Endodermal cell (in vitro differentiated cells): ENCODE data around the gene PPP1CA. TPM values are rescaled to one million over a fixed set of nuclear protein-coding genes. Genes with fewer than 3 reads are reported as not detected.

Experiments
- DNase-seq: peaks from one replicate; pipeline ENCODE4 v3.0.0-alpha.2; 2017
- H3K27ac ChIP-seq: 2 replicates; pipeline ENCODE4 v1.5.1; 2013; ENCODE audit warnings: mild to moderate bottlenecking, low read depth, low read length, moderate library complexity
- H3K27me3 ChIP-seq: 2 replicates; pipeline ENCODE4 v1.6.1; 2013; ENCODE audit warnings: mild to moderate bottlenecking, low read length, moderate library complexity; ENCODE audit not compliant: insufficient read depth, control insufficient read depth, poor library complexity, severe bottlenecking
- H3K36me3 ChIP-seq: 2 replicates; pipeline ENCODE4 v1.7.0; 2013; ENCODE audit warnings: mild to moderate bottlenecking, low read length, moderate library complexity; ENCODE audit not compliant: control insufficient read depth, insufficient read depth
- H3K4me1 ChIP-seq: one replicate; pipeline ENCODE4 v1.7.0; 2013; ENCODE audit warnings: low read length; ENCODE audit not compliant: control insufficient read depth, insufficient read depth
- H3K4me3 ChIP-seq: 2 replicates; pipeline ENCODE4 v1.5.1; 2013; ENCODE audit warnings: mild to moderate bottlenecking, low read length, moderate library complexity
- H3K9ac ChIP-seq: 2 replicates; pipeline ENCODE4 v1.6.1; 2013; ENCODE audit warnings: mild to moderate bottlenecking, low read length, moderate library complexity; ENCODE audit not compliant: poor library complexity, severe bottlenecking; ENCODE audit errors: extremely low read depth
- H3K9me3 ChIP-seq: 2 replicates; pipeline ENCODE4 v1.6.1; 2013; ENCODE audit warnings: mild to moderate bottlenecking, low read length, moderate library complexity; ENCODE audit not compliant: control insufficient read depth
- H3K27ac Mint-ChIP-seq: 2 replicates; pipeline ENCODE4 v1.8.0; 2020; ENCODE audit warnings: mixed read lengths
- H3K27me3 Mint-ChIP-seq: 2 replicates; pipeline ENCODE4 v1.8.0; 2021; ENCODE audit warnings: mild to moderate bottlenecking, mixed read lengths; ENCODE audit not compliant: insufficient read depth
- H3K36me3 Mint-ChIP-seq: 2 replicates; pipeline ENCODE4 v1.8.0; 2020; ENCODE audit warnings: low read depth, mixed read lengths
- H3K4me1 Mint-ChIP-seq: 2 replicates; pipeline ENCODE4 v1.8.0; 2020; ENCODE audit warnings: mixed read lengths
- H3K4me3 Mint-ChIP-seq: 2 replicates; pipeline ENCODE4 v1.8.0; 2020; ENCODE audit warnings: mild to moderate bottlenecking, moderate library complexity, mixed read lengths
- H3K9me3 Mint-ChIP-seq: 2 replicates; pipeline ENCODE4 v1.8.0; 2020; ENCODE audit warnings: mild to moderate bottlenecking, mixed read lengths
- CTCF ChIP-seq: fragments of 200-600 bp; sonication (generic); conservative IDR thresholded peaks from 2 replicates; pipeline ENCODE4 v1.5.0; 2021; ENCODE audit warnings: antibody characterized with exemption, mild to moderate bottlenecking
- WGBS, 2 experiments: methylation state at CpG; one replicate each; pipeline versions ENCODE4 v1.1.5 to v1.1.7; 2013; ENCODE audit warnings: missing lambda C conversion rate in 2 of 2, mixed read lengths in 1 of 2; ENCODE audit not compliant: insufficient coverage in 1 of 2, insufficient read length in 1 of 2; 5-methylcytosine and 5-hydroxymethylcytosine counted together
- total RNA-seq, 2 donors: library from RNA; stranded (reverse); fragmentation: NEBNext Ultra II Directional in 1 of 2; extraction: Animal tissue kit (Norgen Biotek cat#: 25700) in 1 of 2; gene quantifications; 2 replicates in 1 of 2; 3 replicates in 1 of 2; pipeline ENCODE4 v1.2.1, GENCODE V29; 2021

PPP1CA gene
- total RNA-seq, 2 donors from 2014 or later: 182 to 212 TPM

- peaks cover 11% of the 10 kb centered on the region for H3K4me1 Mint-ChIP-seq
- H3K27ac ChIP-seq: no peak overlapping the region
- H3K27me3 Mint-ChIP-seq: peaks cover 25% of the 10 kb centered on the region
- no peak overlapping the region for H3K27ac Mint-ChIP-seq
- H3K36me3 ChIP-seq: no peaks in the 10 kb centered on the region
- peaks cover 14% of the 10 kb centered on the region for H3K4me1 ChIP-seq
- H3K9me3 ChIP-seq: no peaks in the 10 kb centered on the region
- H3K9me3 Mint-ChIP-seq: no peaks in the 10 kb centered on the region
- no peaks in the 10 kb centered on the region for H3K36me3 Mint-ChIP-seq
- peaks cover 4% of the 10 kb centered on the region for H3K27me3 ChIP-seq
- H3K4me3 Mint-ChIP-seq: no peak overlapping the region
- H3K9ac ChIP-seq: no peak overlapping the region
- WGBS, 2 experiments: 61 to 75% methylated on average over 5 to 13 of the region's 13 CpGs
- no peak for TF ChIP-seq CTCF
- peak; percentile 94 for DNase-seq
- H3K4me3 ChIP-seq: no peak overlapping the region
These were observed 8.2 kb upstream of the PPP1CA start for GRCh38 chr11:67409781-67410368.

- Histone ChIP-seq H3K27me3 (no peaks in the 10 kb centered on the region), H3K9ac (no peak overlapping the region), H3K36me3 (no peaks in the 10 kb centered on the region), H3K4me1 (peaks cover 14% of the 10 kb centered on the region), H3K27ac (no peak overlapping the region), H3K9me3 (no peaks in the 10 kb centered on the region), H3K4me3 (no peak overlapping the region)
- no peak for TF ChIP-seq CTCF
- H3K4me1 Mint-ChIP-seq: peaks cover 11% of the 10 kb centered on the region
- H3K9me3 Mint-ChIP-seq: no peaks in the 10 kb centered on the region
- H3K27me3 Mint-ChIP-seq: peaks cover 25% of the 10 kb centered on the region
- H3K4me3 Mint-ChIP-seq: no peak overlapping the region
- DNase-seq: no peak
- 92 to 94% methylated on average over 23 to 24 of the region's 24 CpGs for WGBS, 2 experiments
- no peaks in the 10 kb centered on the region for H3K36me3 Mint-ChIP-seq
- H3K27ac Mint-ChIP-seq: no peak overlapping the region
These were observed 7.6 kb upstream of the PPP1CA start for GRCh38 chr11:67409261-67409666.

GRCh38 chr11:67408437-67409200 is 7.0 kb upstream of the PPP1CA start:
- Histone ChIP-seq H3K27me3 (no peaks in the 10 kb centered on the region), H3K9me3 (no peaks in the 10 kb centered on the region), H3K4me1 (peaks cover 14% of the 10 kb centered on the region), H3K4me3 (no peak overlapping the region), H3K27ac (no peak overlapping the region), H3K36me3 (no peaks in the 10 kb centered on the region), H3K9ac (no peak overlapping the region)
- Mint-ChIP-seq H3K27me3 (peaks cover 24% of the 10 kb centered on the region), H3K4me1 (peaks cover 11% of the 10 kb centered on the region), H3K9me3 (no peaks in the 10 kb centered on the region), H3K4me3 (no peak overlapping the region), H3K27ac (no peak overlapping the region), H3K36me3 (no peaks in the 10 kb centered on the region)
- 91 to 97% methylated on average over 10 to 18 of the region's 18 CpGs for WGBS, 2 experiments
- TF ChIP-seq CTCF: no peak
- DNase-seq: no peak
